Measurements from ENCODE around the gene ZBTB42. TPM values are rescaled to one million over a fixed set of nuclear protein-coding genes. Genes with fewer than 3 reads are reported as not detected.

Gene ZBTB42
- total RNA-seq, 6 donors from 2014 or later: 13.9 to 24.8 (median 20.9) TPM

DNA sequence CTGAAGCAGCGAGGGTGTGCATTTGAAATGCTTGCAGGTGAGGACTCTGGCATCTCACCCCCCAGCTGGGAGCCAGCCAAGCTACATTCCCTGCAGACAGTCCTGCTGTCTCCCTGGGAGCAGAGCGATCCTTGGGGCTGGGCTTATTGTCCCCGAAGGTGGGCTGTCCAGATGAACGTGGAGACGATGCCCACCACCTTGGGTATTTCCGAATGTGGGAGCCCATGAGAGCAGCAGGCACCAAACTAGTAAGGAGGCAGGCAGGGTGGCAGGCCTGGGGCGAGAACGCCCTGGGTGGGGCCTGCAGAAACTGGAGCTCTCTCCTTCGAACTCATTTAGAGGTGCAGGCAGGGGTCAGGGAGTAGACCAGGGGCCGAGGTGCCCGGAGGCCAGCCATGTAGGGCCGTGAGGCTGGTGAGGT is 18.5 kb downstream of the ZBTB42 start:
- H3K9me3 ChIP-seq: no peaks in the 10 kb centered on the region
- H3K27ac ChIP-seq: peak overlapping the region in 1 of 4 donors; percentile 4
- H3K4me1 ChIP-seq: peaks cover 23 to 41% (median 27%) of the 10 kb centered on the region in 4 donors
- TF ChIP-seq POLR2A (IDR thresholded peaks at IDR 0.05): no peak
- TF ChIP-seq, protein P1, sequence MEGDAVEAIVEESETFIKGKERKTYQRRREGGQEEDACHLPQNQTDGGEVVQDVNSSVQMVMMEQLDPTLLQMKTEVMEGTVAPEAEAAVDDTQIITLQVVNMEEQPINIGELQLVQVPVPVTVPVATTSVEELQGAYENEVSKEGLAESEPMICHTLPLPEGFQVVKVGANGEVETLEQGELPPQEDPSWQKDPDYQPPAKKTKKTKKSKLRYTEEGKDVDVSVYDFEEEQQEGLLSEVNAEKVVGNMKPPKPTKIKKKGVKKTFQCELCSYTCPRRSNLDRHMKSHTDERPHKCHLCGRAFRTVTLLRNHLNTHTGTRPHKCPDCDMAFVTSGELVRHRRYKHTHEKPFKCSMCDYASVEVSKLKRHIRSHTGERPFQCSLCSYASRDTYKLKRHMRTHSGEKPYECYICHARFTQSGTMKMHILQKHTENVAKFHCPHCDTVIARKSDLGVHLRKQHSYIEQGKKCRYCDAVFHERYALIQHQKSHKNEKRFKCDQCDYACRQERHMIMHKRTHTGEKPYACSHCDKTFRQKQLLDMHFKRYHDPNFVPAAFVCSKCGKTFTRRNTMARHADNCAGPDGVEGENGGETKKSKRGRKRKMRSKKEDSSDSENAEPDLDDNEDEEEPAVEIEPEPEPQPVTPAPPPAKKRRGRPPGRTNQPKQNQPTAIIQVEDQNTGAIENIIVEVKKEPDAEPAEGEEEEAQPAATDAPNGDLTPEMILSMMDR (IDR thresholded peaks at IDR 0.05): no peak
- TF ChIP-seq EP300 (IDR thresholded peaks at IDR 0.05): no peak
- TF ChIP-seq POLR2AphosphoS5 (IDR thresholded peaks at IDR 0.05): no peak
- H3K36me3 ChIP-seq: no peaks in the 10 kb centered on the region
- DNase-seq (peak in 1 of 2 donors; percentile 64), ATAC-seq (ENCODE audit: low FRiP score in 2 of 2) (no peak)
- no peaks in the 10 kb centered on the region for H3K27me3 ChIP-seq
- WGBS, 2 donors: 76 to 89% methylated on average over 8 to 12 of the region's 12 CpGs
- H3K4me3 ChIP-seq: no peak overlapping the region

DNA sequence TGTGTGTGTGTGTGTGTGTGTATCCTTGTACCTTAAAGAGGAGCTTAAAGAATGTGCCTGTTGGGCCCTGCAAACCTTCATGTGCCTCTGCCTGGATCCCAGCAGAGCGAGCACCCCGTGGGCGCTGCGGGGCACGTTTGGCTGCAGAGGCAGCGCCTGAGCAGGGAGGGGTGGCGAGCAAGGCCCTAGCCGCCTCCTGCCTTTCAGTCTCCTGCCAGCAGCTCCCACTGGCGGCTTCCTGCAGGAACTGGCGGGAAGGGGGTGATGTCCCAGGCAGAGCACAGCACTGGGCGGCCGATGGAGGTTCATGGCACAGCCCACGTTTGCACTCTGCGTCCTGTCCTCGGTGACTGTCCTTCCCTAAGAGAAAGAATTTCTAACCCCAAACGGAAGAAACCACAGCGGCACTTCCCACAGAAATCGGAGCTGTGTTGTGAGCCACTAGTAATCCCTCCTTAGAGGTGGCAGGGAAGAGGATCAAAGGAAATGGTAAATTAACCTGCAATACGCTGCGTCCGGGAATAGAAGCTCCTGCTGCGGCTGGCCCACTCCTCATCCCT is 19.8 kb downstream of the ZBTB42 start:
- 28 to 30% methylated on average over 12 to 21 of the region's 22 CpGs for WGBS, 2 donors
- Histone ChIP-seq H3K27ac (no peak overlapping the region), H3K4me3 (no peak overlapping the region), H3K9me3 (no peaks in the 10 kb centered on the region), H3K4me1 (peaks cover 20 to 35% (median 25%) of the 10 kb centered on the region in 4 donors), H3K27me3 (no peaks in the 10 kb centered on the region), H3K36me3 (no peaks in the 10 kb centered on the region)
- TF ChIP-seq, protein P1 (IDR thresholded peaks at IDR 0.05): peak; percentile 40 to 83 (median 64)
- no peak for TF ChIP-seq POLR2A (IDR thresholded peaks at IDR 0.05)
- peak; percentile 77 to 82 for DNase-seq
- peak in 1 of 2 donors; percentile 39 for ATAC-seq (ENCODE audit: low FRiP score in 2 of 2)

DNA sequence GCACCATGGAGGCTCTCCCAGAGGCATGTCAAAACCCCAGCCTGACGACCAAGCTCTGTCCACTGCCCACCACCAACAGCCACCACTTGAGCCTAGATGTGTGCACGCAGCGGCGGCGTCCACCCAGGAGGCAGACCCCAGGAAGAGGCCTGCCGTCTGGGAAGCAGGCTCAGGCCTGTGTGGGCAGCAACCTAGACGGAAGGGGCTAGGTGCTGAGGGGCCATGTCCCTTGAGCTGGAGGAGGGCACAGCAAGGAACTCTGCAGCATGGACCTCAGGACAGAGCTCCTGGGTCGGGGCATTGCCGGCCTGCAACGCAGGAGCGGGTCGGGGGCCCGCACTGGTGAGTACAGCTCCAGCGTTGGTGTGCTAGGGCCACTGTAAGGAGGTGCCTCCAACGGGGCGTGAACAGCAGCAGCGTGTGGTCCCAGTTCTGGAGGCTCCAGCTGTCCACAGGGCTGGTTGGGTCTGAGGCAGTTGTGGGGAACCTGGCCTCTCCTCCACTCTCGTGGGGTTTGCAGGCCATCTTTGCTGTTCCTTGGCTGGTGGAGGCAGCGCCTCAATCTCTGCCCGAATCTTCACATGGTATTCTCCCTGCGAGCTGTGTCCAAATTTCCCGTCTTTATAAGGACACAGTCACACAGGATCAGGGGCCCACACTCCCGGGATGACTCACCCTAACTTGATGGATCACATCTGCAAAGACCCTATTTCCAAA is 20.5 kb downstream of the ZBTB42 start:
- ATAC-seq (ENCODE audit: low FRiP score in 2 of 2) (no peak), DNase-seq (peak in 1 of 2 donors; percentile 79)
- WGBS, 2 donors: 67 to 92% methylated on average over 6 to 20 of the region's 23 CpGs
- H3K9me3 ChIP-seq: no peaks in the 10 kb centered on the region
- TF ChIP-seq POLR2AphosphoS5 (IDR thresholded peaks at IDR 0.05) (no peak), EP300 (IDR thresholded peaks at IDR 0.05) (no peak)
- TF ChIP-seq, protein P1 (IDR thresholded peaks at IDR 0.05): no peak
- H3K36me3 ChIP-seq: no peaks in the 10 kb centered on the region
- no peak overlapping the region for H3K4me3 ChIP-seq
- no peak overlapping the region for H3K27ac ChIP-seq
- no peaks in the 10 kb centered on the region for H3K27me3 ChIP-seq
- H3K4me1 ChIP-seq: peaks cover 23 to 40% (median 29%) of the 10 kb centered on the region in 4 donors

DNA sequence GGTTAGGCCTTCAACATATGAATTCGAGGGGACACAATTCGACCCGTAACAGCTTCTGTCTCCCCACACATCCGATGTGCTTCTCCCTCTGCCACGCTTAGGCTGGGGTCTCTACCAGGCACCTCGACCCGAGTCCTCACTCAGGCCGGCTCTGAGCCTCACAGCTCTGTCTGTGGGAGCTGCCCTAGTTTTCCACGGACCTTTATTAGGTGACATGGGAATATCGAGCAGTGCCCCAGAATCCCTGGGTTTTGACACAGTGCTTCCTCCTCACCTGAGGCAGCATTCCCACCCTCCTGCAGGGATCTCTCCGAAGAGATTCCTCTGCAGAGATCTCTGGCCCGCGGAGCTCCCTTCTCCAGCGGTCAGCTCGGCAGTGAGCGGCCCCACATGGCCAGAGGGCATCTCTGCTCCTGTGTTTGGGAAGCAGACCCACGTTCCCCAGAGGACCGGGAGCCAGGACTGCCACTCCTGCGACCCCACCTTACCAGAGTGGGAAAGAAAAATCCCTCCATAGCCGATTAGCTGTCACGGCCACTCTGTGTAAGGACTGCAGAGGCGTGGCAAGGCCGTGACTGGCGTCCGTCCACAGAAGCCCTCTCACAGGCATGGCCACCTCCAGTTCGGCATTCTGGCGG is 21.2 kb downstream of the ZBTB42 start:
- Histone ChIP-seq H3K27ac (no peak overlapping the region), H3K36me3 (no peaks in the 10 kb centered on the region), H3K4me1 (peaks cover 18 to 38% (median 26%) of the 10 kb centered on the region in 4 donors), H3K9me3 (no peaks in the 10 kb centered on the region), H3K27me3 (no peaks in the 10 kb centered on the region), H3K4me3 (no peak overlapping the region)
- whole genome bisulfite sequencing, 2 donors: 89 to 94% methylated on average over 17 to 27 of the region's 27 CpGs
- peak in 1 of 2 donors; percentile 61 for DNase-seq
- ATAC-seq (ENCODE audit: low FRiP score in 2 of 2): no peak
- TF ChIP-seq, protein P1 (IDR thresholded peaks at IDR 0.05): no peak
- TF ChIP-seq POLR2A (IDR thresholded peaks at IDR 0.05) (no peak), POLR2AphosphoS5 (IDR thresholded peaks at IDR 0.05) (no peak), EP300 (IDR thresholded peaks at IDR 0.05) (no peak)
